ENCODE results near the gene DTX3L.

The DTX3L gene

GRCh38 chr3:122560680-122561079 is 3.5 kb upstream of the DTX3L start:
- in situ Hi-C loops (cut with MboI; ENCODE audit: low sequenced_read_pairs), result loop anchor here (10.0 kb wide), 1 partner anchor 114 kb away; no protein-coding TSS in a partner anchor

- in situ Hi-C loops (cut with MboI; ENCODE audit: low sequenced_read_pairs), result loop anchor here (10.0 kb wide), 1 partner anchor 112 kb away; no protein-coding TSS in a partner anchor
Measured at GRCh38 chr3:122562923-122563716, 1.0 kb upstream of the DTX3L start.

- in situ Hi-C loops (cut with MboI; ENCODE audit: low sequenced_read_pairs), result loop anchor here (10.0 kb wide), 1 partner anchor 111 kb away; no protein-coding TSS in a partner anchor
Measured at GRCh38 chr3:122563717-122564025, 467 bp upstream of the DTX3L start.

- in situ Hi-C loops (cut with MboI; ENCODE audit: low sequenced_read_pairs), result loop anchor here (10.0 kb wide), 1 partner anchor 107 kb away; no protein-coding TSS in a partner anchor
Measured at GRCh38 chr3:122568131-122568530, 4.0 kb downstream of the DTX3L start.

- in situ Hi-C loops (cut with MboI; ENCODE audit: low sequenced_read_pairs), result loop anchor here (10.0 kb wide), 1 partner anchor 106 kb away; no protein-coding TSS in a partner anchor
Measured at GRCh38 chr3:122568755-122569154, 4.6 kb downstream of the DTX3L start.

GRCh38 chr3:122572940-122573412 is 8.8 kb downstream of the DTX3L start:
- in situ Hi-C loops (cut with MboI; ENCODE audit: low sequenced_read_pairs), result no loop called here

DNA sequence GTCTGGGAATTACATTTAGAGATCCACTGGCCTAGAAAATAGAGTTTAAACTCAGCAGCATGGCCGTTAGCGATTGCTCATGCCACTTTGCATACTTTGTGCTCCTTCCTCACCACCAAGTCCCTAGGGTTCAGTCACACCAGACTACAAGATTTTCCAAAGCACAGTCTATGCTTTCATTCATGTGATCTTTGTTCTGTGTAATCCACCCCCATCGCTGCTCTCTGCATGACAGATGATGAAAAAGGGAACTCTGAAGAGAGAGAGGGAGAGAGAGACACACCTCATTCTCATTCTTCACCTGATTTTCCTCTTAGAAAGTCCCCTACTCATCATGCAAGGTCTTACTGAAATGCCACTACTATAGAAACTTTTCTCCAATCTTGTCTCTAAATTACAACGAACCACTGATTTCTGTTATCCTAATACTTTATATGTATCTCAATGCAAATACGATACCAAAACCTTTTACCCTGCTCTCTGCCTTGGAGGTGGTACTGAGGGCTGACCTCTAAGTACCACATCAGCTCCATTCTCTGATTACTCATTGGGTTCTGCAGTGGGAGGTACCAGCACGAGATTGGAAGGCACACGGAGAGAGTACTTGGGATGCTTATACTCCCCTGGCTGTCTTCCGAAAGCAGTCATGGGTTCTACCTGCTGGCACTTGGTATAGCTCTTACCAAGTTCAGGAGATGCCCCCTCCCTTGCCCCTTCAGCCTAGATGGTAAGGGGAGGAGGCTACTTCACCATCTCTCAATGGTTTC is 12.2 kb downstream of the DTX3L start:
- in situ Hi-C loops (cut with MboI; ENCODE audit: low sequenced_read_pairs), result no loop called here

DNA sequence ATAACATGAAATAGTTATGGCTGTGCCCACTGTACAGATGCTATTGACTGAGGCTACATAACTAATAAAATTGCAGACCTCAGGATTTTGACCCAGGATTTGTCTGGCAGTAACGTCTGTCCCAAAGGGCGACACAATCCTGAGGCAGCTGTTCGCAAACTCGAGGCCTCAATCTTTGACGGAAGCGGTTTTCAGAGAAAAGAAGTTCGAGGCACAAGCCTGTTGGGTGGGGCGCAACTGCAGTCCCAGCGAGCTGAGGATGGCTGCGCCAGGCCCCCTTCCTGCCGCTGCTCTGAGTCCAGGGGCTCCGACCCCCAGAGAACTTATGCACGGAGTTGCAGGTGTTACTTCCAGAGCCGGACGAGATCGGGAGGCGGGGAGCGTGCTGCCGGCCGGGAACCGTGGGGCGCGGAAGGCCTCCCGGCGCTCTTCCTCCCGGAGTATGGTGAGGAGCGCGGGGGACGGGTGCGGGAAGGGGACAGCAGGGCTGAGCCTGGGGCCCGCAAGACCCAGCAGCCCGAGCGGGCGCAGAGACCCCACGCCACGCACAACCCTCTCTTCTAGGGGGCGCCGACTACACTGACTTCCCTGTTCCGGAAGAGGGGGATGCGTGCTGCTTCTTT is 13.4 kb downstream of the DTX3L start, which contains the start of gene PARP15:
Gene PARP15 (plus strand): TSS at position 242 of the 623 bp plus-strand sequence. CDS start 18 bp downstream, at position 260.
- in situ Hi-C loops (cut with MboI; ENCODE audit: low sequenced_read_pairs), result no loop called here

GRCh38 chr3:122578069-122578740 is 14.1 kb downstream of the DTX3L start:
- in situ Hi-C loops (cut with MboI; ENCODE audit: low sequenced_read_pairs), result no loop called here

DNA sequence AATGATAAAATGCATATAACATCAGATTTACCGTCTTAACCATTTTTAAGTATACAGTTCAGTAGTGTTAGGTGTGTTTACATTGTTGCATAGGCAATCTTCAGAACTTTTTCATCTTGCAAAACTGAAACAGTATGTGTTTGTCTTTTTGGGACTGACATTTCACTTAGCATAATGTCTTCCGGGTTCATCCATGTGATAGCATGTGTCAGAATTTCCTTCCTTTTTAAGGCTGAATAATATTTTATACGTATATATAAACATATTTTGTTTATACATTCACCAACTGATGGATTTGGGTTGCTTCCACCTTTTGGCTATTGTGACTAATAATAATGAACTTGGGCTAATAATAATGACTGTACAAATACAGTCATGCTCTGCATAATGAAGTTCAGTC is 16.3 kb downstream of the DTX3L start:
- in situ Hi-C loops (cut with MboI; ENCODE audit: low sequenced_read_pairs), result no loop called here

DNA sequence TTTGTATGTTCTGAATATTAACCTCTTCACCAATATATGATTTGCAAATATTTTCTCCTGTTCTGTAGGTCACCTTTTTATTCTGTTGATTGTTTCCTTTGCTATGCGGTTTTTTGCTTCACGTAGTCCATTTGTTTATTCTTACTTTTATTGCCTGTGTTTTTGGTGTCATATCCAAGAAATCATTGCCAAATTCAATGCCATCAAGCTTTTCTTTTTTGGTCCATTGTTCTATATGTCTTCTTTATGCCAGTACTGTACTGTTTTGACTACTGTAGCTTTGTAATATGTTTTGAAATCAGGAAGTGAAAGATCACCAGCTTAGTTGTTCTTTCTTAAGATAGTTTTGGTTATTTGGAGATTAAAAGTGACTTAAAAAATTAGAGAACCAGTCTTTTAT is 17.5 kb downstream of the DTX3L start:
- in situ Hi-C loops (cut with MboI; ENCODE audit: low sequenced_read_pairs), result no loop called here

DNA sequence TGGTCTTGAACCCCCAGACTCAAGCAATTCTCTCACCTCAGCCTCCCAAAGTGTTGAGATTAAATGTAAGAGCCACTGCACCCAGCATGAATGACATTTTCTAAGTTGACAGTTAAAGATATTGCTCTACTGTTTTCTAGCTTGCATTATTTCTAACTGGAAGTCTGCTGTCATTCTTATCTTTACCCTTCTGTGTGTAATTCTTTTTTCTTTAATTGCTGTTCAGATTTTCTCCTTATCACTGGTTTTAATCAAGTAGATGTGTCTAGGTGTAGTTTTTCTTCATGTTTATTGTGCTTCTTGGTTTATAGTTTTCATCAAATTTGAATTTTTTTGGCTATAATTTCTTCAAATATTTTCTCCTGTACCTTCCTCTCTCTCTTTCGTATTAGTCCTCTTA is 18.3 kb downstream of the DTX3L start:
- in situ Hi-C loops (cut with MboI; ENCODE audit: low sequenced_read_pairs), result no loop called here

DNA sequence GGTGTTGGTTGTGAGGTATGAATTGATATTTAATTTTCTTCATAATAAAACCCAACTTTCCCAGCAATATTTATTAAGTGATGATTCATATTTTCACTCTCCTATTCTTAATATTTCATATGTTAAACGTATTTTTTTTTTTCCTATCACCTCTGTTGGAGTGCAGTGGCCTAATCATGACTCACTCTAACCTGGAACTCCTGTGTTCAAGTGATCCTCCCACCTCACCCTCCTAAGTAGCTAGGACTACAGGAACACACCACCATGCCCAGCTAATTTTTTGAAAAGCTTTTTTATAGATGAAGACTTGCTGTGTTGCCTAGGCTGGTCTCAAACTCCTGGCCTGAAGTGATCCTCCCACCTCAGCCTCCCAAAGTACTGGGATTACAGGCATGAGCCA is 22.0 kb downstream of the DTX3L start:
- in situ Hi-C loops (cut with MboI; ENCODE audit: low sequenced_read_pairs), result no loop called here

- in situ Hi-C loops (cut with MboI; ENCODE audit: low sequenced_read_pairs), result no loop called here
Measured at GRCh38 chr3:122586773-122587485, 22.8 kb downstream of the DTX3L start.

- in situ Hi-C loops (cut with MboI; ENCODE audit: low sequenced_read_pairs), result no loop called here
Measured at GRCh38 chr3:122587572-122587971, 23.4 kb downstream of the DTX3L start.

GRCh38 chr3:122589297-122589696 is 25.2 kb downstream of the DTX3L start:
- in situ Hi-C loops (cut with MboI; ENCODE audit: low sequenced_read_pairs), result no loop called here

DNA sequence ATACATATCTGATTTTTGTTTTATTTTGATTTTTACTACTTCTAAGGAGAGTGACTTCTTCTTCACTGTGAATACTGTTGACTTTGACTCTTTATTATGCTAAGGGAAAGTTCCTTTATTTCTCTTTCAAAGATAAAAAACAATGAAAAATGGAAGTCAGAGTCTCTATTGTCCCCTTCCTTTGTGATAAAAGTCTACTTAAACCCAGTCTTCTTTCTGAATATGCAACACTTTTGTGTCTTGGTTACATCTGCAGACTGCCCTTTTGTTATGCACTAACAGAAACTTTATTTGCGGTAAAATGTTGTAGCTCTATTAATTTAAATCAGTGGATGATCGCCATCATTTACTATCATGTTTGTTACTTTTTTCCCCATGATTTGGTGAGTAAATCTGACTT is 26.5 kb downstream of the DTX3L start:
- in situ Hi-C loops (cut with MboI; ENCODE audit: low sequenced_read_pairs), result no loop called here

GRCh38 chr3:122594025-122594424 is 29.9 kb downstream of the DTX3L start:
- in situ Hi-C loops (cut with MboI; ENCODE audit: low sequenced_read_pairs), result no loop called here

- in situ Hi-C loops (cut with MboI; ENCODE audit: low sequenced_read_pairs), result no loop called here
Measured at GRCh38 chr3:122598151-122598550, 34.0 kb downstream of the DTX3L start.

GRCh38 chr3:122598556-122598955 is 34.4 kb downstream of the DTX3L start:
- in situ Hi-C loops (cut with MboI; ENCODE audit: low sequenced_read_pairs), result no loop called here

Measured in HL-60/S4 treated with phorbol 12-myristate 13-acetate at 8.2 ng/mL for 4 days and 3 days (cell line).